Measurements from ENCODE around the gene CYP27A1.

CYP27A1 gene

DNA sequence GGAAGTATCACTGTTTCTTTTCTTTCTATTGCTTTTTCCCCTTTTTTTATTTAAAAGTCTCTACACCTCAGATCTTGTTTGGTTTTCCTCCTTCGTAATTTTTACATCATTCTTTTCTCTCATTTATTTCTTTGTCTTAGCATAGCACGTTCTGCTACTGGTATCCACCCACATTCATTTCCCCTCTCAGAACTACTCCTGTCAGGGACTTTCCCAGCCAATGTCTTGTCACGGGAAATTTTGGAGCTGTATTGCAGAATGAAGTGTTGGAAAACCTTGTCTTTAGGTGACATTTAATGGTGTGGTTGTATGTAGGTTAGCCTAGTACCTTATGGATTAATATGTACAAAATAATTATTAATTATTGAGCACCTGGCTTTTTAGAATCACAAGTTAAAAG lies 37.3 kb upstream of the CYP27A1 start:
- in situ Hi-C loops (cut with HindIII; ENCODE audit: low sequenced_read_pairs), result no loop called here
- TF ChIP-seq, protein P1, sequence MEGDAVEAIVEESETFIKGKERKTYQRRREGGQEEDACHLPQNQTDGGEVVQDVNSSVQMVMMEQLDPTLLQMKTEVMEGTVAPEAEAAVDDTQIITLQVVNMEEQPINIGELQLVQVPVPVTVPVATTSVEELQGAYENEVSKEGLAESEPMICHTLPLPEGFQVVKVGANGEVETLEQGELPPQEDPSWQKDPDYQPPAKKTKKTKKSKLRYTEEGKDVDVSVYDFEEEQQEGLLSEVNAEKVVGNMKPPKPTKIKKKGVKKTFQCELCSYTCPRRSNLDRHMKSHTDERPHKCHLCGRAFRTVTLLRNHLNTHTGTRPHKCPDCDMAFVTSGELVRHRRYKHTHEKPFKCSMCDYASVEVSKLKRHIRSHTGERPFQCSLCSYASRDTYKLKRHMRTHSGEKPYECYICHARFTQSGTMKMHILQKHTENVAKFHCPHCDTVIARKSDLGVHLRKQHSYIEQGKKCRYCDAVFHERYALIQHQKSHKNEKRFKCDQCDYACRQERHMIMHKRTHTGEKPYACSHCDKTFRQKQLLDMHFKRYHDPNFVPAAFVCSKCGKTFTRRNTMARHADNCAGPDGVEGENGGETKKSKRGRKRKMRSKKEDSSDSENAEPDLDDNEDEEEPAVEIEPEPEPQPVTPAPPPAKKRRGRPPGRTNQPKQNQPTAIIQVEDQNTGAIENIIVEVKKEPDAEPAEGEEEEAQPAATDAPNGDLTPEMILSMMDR (IDR thresholded peaks at IDR 0.05; ENCODE audit: low read depth, low read length), result no peak
- no peak overlapping the region for H3K4me3 ChIP-seq (ENCODE audit: low read depth, low read length)
- DNase-seq (ENCODE audit: low read depth, low spot score), result no peak

DNA sequence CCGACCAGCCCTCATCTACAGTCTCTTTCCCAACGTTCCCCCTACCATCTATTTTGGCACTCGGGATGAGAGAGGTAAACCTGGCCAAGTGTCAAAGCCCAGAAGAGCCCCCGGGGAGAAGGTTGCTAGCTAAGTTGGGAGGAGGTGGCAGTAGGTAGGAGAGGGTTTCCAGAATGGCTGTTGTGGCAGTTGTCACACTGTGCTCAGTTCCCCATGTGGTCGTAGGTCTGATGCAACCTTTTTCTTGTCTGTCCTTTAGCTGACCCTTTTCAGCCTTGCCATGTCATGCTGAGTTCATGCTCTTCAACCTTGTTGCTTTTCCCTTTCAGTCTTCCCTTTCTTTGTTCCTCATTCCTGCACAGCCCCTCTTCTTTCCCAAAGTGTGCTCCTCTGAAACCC lies 36.8 kb upstream of the CYP27A1 start:
- DNase-seq (ENCODE audit: low read depth, low spot score), result no peak
- no peak overlapping the region for H3K4me3 ChIP-seq (ENCODE audit: low read depth, low read length)
- TF ChIP-seq, protein P1 (IDR thresholded peaks at IDR 0.05; ENCODE audit: low read depth, low read length), result no peak
- in situ Hi-C loops (cut with HindIII; ENCODE audit: low sequenced_read_pairs), result no loop called here

DNA sequence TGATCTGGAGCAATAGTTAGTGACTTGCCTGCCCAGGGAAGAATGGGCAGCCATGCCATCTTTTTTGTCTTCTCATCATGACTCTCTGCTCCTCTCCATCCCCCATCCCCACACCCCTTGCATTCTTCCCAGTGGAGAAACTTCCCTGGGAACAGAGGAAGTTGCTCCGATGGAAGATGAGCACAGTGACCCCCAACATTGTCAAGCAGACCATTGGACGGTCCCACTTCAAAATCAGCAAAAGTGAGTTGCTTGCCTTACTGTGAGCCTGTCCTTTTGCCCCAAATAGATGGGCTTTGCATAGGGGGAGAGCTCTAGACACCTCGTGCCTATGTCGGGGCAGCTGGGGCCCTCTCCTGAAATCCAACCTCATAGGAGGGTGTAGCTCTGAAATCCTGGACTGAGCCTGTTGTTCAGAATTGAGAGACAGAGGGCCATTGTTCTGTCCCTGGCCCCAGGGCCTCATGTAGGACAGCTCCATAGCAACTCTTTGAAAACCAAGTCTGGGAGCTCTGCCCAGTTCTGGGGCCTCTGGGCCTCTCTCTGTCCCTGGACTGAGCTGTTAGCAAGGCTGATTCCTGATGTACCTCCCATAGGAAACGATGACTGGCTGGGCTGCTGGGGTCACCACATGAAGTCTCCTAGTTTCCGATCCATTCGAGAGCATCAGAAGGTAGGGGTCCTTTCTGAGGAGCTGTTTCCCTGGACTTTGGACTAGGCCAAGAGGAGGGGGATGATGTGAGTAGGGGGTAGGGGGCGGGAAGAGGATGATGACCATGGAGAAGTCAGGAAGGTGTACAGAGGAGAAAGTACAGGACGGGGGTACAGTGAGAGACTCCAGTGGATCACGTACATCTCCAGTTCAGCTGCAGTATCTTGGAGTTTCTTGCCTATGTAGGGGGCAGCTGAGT lies 36.1 kb upstream of the CYP27A1 start:
- no peak overlapping the region for H3K4me3 ChIP-seq (ENCODE audit: low read depth, low read length)
- peak; percentile 75 for DNase-seq (ENCODE audit: low read depth, low spot score)
- in situ Hi-C loops (cut with HindIII; ENCODE audit: low sequenced_read_pairs), result no loop called here
- TF ChIP-seq, protein P1 (IDR thresholded peaks at IDR 0.05; ENCODE audit: low read depth, low read length), result no peak

DNA sequence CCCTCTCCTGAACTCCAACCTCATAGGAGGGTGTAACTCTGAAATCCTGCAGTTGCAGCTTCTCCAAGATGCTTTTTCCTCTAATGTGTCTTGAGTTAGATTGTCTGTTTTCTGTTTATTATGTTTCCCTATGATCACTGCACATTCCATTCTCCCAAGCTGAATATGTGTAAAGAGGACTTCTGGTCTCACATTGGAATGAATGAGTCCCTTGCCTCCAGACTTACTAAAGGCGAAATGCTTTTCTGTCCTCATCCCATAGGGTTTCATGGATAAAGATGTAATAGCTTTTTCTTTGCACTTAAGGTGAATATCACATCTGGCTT lies 35.5 kb upstream of the CYP27A1 start:
- in situ Hi-C loops (cut with HindIII; ENCODE audit: low sequenced_read_pairs), result no loop called here
- TF ChIP-seq, protein P1 (IDR thresholded peaks at IDR 0.05; ENCODE audit: low read depth, low read length), result no peak
- no peak for DNase-seq (ENCODE audit: low read depth, low spot score)
- no peak overlapping the region for H3K4me3 ChIP-seq (ENCODE audit: low read depth, low read length)

DNA sequence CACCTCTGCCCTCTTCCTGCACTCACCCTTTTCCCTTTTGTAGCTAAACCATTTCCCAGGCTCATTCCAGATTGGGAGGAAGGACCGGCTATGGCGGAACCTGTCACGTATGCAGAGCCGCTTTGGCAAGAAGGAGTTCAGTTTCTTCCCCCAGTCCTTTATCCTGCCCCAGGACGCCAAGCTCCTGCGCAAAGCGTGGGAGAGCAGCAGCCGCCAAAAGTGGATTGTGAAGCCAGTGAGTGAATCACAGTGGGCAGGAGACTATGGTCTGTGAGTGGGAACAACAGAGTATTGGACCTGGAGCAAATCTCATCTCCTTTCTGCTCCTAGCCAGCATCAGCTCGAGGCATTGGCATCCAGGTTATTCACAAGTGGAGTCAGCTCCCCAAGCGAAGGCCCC lies 35.0 kb upstream of the CYP27A1 start:
- no peak overlapping the region for H3K4me3 ChIP-seq (ENCODE audit: low read depth, low read length)
- TF ChIP-seq, protein P1 (IDR thresholded peaks at IDR 0.05; ENCODE audit: low read depth, low read length), result no peak
- no peak for DNase-seq (ENCODE audit: low read depth, low spot score)
- in situ Hi-C loops (cut with HindIII; ENCODE audit: low sequenced_read_pairs), result no loop called here

DNA sequence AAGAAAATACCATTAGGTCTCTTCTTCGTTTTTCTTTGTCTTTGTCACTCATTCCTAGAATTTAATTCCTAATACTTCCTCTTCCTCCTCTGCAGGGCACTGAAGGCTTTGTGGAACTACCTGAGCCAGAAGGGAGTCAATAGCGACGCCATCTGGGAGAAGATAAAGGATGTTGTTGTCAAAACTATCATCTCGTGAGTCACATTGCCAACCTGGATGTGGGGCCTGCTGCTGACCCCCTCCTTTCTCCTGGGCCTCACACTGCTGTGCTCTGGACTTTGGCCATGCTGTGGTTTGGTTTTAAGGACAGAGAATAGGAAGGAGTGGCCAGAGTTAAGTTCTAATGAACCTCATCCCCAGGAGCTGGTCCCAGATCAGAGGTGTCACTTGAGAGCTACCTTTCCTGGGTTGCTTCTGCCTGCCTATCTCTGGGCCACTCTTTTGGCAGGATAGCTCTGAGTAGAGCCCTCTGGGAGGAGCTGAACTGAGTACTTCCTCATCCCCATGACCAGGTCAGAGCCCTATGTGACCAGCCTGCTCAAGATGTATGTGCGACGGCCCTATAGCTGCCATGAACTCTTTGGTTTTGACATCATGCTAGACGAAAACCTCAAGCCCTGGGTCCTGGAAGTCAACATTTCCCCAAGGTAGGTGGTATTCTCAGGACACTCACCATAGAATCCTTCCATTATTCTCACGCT lies 33.1 kb upstream of the CYP27A1 start:
- TF ChIP-seq, protein P1 (IDR thresholded peaks at IDR 0.05; ENCODE audit: low read depth, low read length), result no peak
- in situ Hi-C loops (cut with HindIII; ENCODE audit: low sequenced_read_pairs), result no loop called here
- no peak overlapping the region for H3K4me3 ChIP-seq (ENCODE audit: low read depth, low read length)
- DNase-seq (ENCODE audit: low read depth, low spot score), result no peak

Measured in astrocyte of the spinal cord (primary cell).